Activated naive CD4-positive, alpha-beta T cell treated with anti-CD3 and anti-CD28 coated beads, Interleukin-2, amount 50 U/mL, for 24 hours (primary cell): ENCODE results near the gene CENPC.
"Not testable (repeated sequence)": the region's sequence is repeated elsewhere in the genome, so short reads cannot be mapped to it uniquely, and the experiment has no call there.

Experiments used
- H3K27ac Mint-ChIP-seq: one replicate; pipeline ENCODE4 v1.8.0; 2021; ENCODE audit warnings: mild to moderate bottlenecking, mixed read lengths
- H3K27me3 Mint-ChIP-seq: one replicate; pipeline ENCODE4 v1.8.0; 2021; ENCODE audit warnings: mixed read lengths
- H3K36me3 Mint-ChIP-seq: one replicate; pipeline ENCODE4 v1.8.0; 2021; ENCODE audit warnings: mixed read lengths
- H3K4me1 Mint-ChIP-seq: one replicate; pipeline ENCODE4 v1.8.0; 2021; ENCODE audit warnings: mixed read lengths
- H3K4me3 Mint-ChIP-seq: one replicate; pipeline ENCODE4 v1.8.0; 2021; ENCODE audit warnings: mild to moderate bottlenecking, mixed read lengths
- H3K9me3 Mint-ChIP-seq: one replicate; pipeline ENCODE4 v1.8.0; 2021; ENCODE audit warnings: mixed read lengths

CENPC gene

GRCh38 chr4:67531379-67531962 is 13.8 kb downstream of the CENPC start:
- Mint-ChIP-seq H3K9me3 (peaks cover 4% of the 10 kb centered on the region), H3K27me3 (no peaks in the 10 kb centered on the region), H3K4me1 (peaks cover 57% of the 10 kb centered on the region), H3K36me3 (peaks cover 54% of the 10 kb centered on the region), H3K27ac (peak overlapping the region; percentile 30), H3K4me3 (no peak overlapping the region)

- H3K4me3 Mint-ChIP-seq = peak overlapping the region; percentile 57
- not testable (repeated sequence) for H3K27me3 Mint-ChIP-seq
- peaks cover 85% of the 10 kb centered on the region for H3K4me1 Mint-ChIP-seq
- H3K36me3 Mint-ChIP-seq = peaks cover 44% of the 10 kb centered on the region
- H3K9me3 Mint-ChIP-seq = peaks cover 12% of the 10 kb centered on the region
- H3K27ac Mint-ChIP-seq = peak overlapping the region; percentile 43
These were observed 21.2 kb downstream of the CENPC start for GRCh38 chr4:67524140-67524539.

GRCh38 chr4:67522851-67523671 is 22.2 kb downstream of the CENPC start:
- Mint-ChIP-seq H3K27me3 (no peaks in the 10 kb centered on the region), H3K4me3 (peak overlapping the region; percentile 57), H3K4me1 (peaks cover 82% of the 10 kb centered on the region), H3K36me3 (peaks cover 46% of the 10 kb centered on the region), H3K9me3 (peaks cover 12% of the 10 kb centered on the region), H3K27ac (peak overlapping the region; percentile 84)

GRCh38 chr4:67522230-67522629 is 23.1 kb downstream of the CENPC start:
- Mint-ChIP-seq H3K36me3 (peaks cover 45% of the 10 kb centered on the region), H3K4me1 (peaks cover 73% of the 10 kb centered on the region), H3K27me3 (no peaks in the 10 kb centered on the region), H3K27ac (peak overlapping the region; percentile 92), H3K9me3 (peaks cover 12% of the 10 kb centered on the region), H3K4me3 (peak overlapping the region; percentile 33)

GRCh38 chr4:67521506-67521905 is 23.8 kb downstream of the CENPC start:
- peak overlapping the region; percentile 62 for H3K27ac Mint-ChIP-seq
- peaks cover 70% of the 10 kb centered on the region for H3K4me1 Mint-ChIP-seq
- peaks cover 40% of the 10 kb centered on the region for H3K36me3 Mint-ChIP-seq
- H3K9me3 Mint-ChIP-seq = peaks cover 8% of the 10 kb centered on the region
- H3K27me3 Mint-ChIP-seq = no peaks in the 10 kb centered on the region
- H3K4me3 Mint-ChIP-seq = no peak overlapping the region

GRCh38 chr4:67520141-67520540 is 25.2 kb downstream of the CENPC start:
- Mint-ChIP-seq H3K27ac (peak overlapping the region; percentile 63), H3K4me3 (peak overlapping the region; percentile 0), H3K4me1 (peaks cover 63% of the 10 kb centered on the region), H3K36me3 (peaks cover 34% of the 10 kb centered on the region), H3K9me3 (peaks cover 7% of the 10 kb centered on the region), H3K27me3 (no peaks in the 10 kb centered on the region)

- Mint-ChIP-seq H3K27ac (no peak overlapping the region), H3K9me3 (no peaks in the 10 kb centered on the region), H3K36me3 (peaks cover 37% of the 10 kb centered on the region), H3K4me3 (no peak overlapping the region), H3K27me3 (no peaks in the 10 kb centered on the region), H3K4me1 (peaks cover 44% of the 10 kb centered on the region)
These were observed 32.8 kb downstream of the CENPC start for GRCh38 chr4:67512501-67512900.

GRCh38 chr4:67500373-67500772 is 44.9 kb downstream of the CENPC start:
- H3K9me3 Mint-ChIP-seq = no peaks in the 10 kb centered on the region
- H3K4me1 Mint-ChIP-seq = peaks cover 10% of the 10 kb centered on the region
- peaks cover 38% of the 10 kb centered on the region for H3K36me3 Mint-ChIP-seq
- no peak overlapping the region for H3K27ac Mint-ChIP-seq
- H3K4me3 Mint-ChIP-seq = no peak overlapping the region
- no peaks in the 10 kb centered on the region for H3K27me3 Mint-ChIP-seq

GRCh38 chr4:67499799-67500198 is 45.5 kb downstream of the CENPC start:
- H3K9me3 Mint-ChIP-seq = no peaks in the 10 kb centered on the region
- no peak overlapping the region for H3K4me3 Mint-ChIP-seq
- no peaks in the 10 kb centered on the region for H3K27me3 Mint-ChIP-seq
- peaks cover 39% of the 10 kb centered on the region for H3K36me3 Mint-ChIP-seq
- no peak overlapping the region for H3K27ac Mint-ChIP-seq
- peaks cover 13% of the 10 kb centered on the region for H3K4me1 Mint-ChIP-seq

- Mint-ChIP-seq H3K27me3 (no peaks in the 10 kb centered on the region), H3K36me3 (peaks cover 52% of the 10 kb centered on the region), H3K4me1 (peaks cover 13% of the 10 kb centered on the region), H3K27ac (no peak overlapping the region), H3K4me3 (no peak overlapping the region), H3K9me3 (peaks cover 14% of the 10 kb centered on the region)
These were observed 61.3 kb downstream of the CENPC start for GRCh38 chr4:67483868-67484602.

GRCh38 chr4:67480810-67481209 is 64.5 kb downstream of the CENPC start:
- no peak overlapping the region for H3K4me3 Mint-ChIP-seq
- H3K9me3 Mint-ChIP-seq = peaks cover 33% of the 10 kb centered on the region
- H3K27ac Mint-ChIP-seq = no peak overlapping the region
- no peaks in the 10 kb centered on the region for H3K27me3 Mint-ChIP-seq
- peaks cover 79% of the 10 kb centered on the region for H3K36me3 Mint-ChIP-seq
- peaks cover 23% of the 10 kb centered on the region for H3K4me1 Mint-ChIP-seq

- no peaks in the 10 kb centered on the region for H3K27me3 Mint-ChIP-seq
- H3K4me3 Mint-ChIP-seq = no peak overlapping the region
- H3K36me3 Mint-ChIP-seq = peaks cover 59% of the 10 kb centered on the region
- peaks cover 26% of the 10 kb centered on the region for H3K9me3 Mint-ChIP-seq
- H3K4me1 Mint-ChIP-seq = peaks cover 14% of the 10 kb centered on the region
- H3K27ac Mint-ChIP-seq = no peak overlapping the region
These were observed 70.1 kb downstream of the CENPC start for GRCh38 chr4:67475155-67475554.

- H3K27me3 Mint-ChIP-seq = no peaks in the 10 kb centered on the region
- H3K27ac Mint-ChIP-seq = peak overlapping the region; percentile 30
- peaks cover 32% of the 10 kb centered on the region for H3K36me3 Mint-ChIP-seq
- no peaks in the 10 kb centered on the region for H3K4me1 Mint-ChIP-seq
- no peak overlapping the region for H3K4me3 Mint-ChIP-seq
- H3K9me3 Mint-ChIP-seq = no peaks in the 10 kb centered on the region
These were observed 74.4 kb downstream of the CENPC start for GRCh38 chr4:67470871-67471270.

- Mint-ChIP-seq H3K27ac (no peak overlapping the region), H3K4me1 (no peaks in the 10 kb centered on the region), H3K27me3 (no peaks in the 10 kb centered on the region), H3K36me3 (peaks cover 26% of the 10 kb centered on the region), H3K9me3 (no peaks in the 10 kb centered on the region), H3K4me3 (no peak overlapping the region)
These were observed 76.5 kb downstream of the CENPC start for GRCh38 chr4:67468830-67469229.

- H3K27ac Mint-ChIP-seq = no peak overlapping the region
- no peaks in the 10 kb centered on the region for H3K27me3 Mint-ChIP-seq
- no peak overlapping the region for H3K4me3 Mint-ChIP-seq
- H3K36me3 Mint-ChIP-seq = peaks cover 31% of the 10 kb centered on the region
- peaks cover 3% of the 10 kb centered on the region for H3K4me1 Mint-ChIP-seq
- H3K9me3 Mint-ChIP-seq = no peaks in the 10 kb centered on the region
These were observed 78.6 kb downstream of the CENPC start for GRCh38 chr4:67466751-67467150.

GRCh38 chr4:67465763-67466052 is 79.6 kb downstream of the CENPC start:
- Mint-ChIP-seq H3K4me1 (peaks cover 3% of the 10 kb centered on the region), H3K4me3 (no peak overlapping the region), H3K9me3 (no peaks in the 10 kb centered on the region), H3K36me3 (peaks cover 24% of the 10 kb centered on the region), H3K27me3 (no peaks in the 10 kb centered on the region), H3K27ac (no peak overlapping the region)
